ENCODE measurements around the gene ERC1.

Gene ERC1

DNA sequence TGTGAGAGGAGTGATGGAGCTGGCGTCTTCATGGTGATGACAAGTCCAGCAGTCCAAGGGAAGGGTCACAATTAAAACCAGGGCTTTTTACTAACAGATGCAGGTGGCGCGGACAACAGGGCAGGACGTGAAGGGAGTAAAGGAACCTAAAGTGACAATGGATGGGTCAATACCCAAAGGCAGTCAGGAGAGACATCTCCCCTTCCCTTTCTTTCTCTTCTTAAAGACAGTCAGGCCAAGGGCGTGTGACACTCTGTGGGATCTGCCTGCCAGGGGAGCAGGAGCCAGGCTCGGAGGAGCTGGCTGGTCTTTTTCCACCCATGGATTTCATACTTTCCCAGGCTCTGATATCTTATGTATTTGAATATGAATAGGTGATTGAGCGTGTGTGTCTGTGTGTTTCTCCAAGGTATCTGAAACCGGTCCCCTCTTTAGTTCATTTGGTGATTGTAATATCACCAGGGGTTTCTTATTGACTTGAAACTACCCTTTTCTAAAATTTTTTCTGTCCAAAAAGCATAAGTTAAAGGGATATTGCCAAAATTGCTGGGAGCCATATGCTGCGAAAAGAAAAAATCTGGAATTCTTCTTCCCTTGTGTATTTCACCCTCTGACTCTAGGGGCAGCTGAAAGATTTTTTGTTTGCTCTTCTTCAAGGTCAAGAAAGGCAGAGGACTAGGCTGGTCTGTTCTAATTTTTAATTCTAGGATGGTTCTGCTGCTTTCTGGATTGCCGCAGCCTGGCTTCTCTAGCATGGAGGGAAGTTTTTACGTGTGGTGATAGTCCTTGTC is 541.5 kb downstream of the ERC1 start:
- no peak for DNase-seq (ENCODE audit: low read depth in 2 of 2)

DNA sequence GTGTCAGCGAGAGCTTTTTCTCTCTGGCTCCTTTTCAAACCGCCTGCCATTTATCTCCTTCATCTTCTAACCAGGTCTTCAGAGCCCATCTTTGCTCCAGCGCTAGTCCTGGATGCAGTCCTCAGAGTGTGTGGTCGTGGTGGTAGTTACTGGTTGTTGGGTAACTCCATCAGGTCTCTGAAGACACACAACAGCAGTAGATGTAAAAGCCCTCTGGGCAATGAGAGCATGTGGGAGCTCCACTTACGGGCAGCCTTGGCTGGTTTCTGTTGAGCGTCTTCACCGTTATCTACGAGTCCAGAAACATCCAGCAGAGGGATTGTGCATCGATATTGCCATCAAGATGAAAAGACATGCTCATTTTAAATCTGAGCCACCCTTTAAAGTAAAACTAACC is 542.2 kb downstream of the ERC1 start:
- no peak for DNase-seq (ENCODE audit: low read depth in 2 of 2)

- no peak for DNase-seq (ENCODE audit: low read depth in 2 of 2)
Measured at GRCh38 chr12:1533602-1534304, 542.7 kb downstream of the ERC1 start.

DNA sequence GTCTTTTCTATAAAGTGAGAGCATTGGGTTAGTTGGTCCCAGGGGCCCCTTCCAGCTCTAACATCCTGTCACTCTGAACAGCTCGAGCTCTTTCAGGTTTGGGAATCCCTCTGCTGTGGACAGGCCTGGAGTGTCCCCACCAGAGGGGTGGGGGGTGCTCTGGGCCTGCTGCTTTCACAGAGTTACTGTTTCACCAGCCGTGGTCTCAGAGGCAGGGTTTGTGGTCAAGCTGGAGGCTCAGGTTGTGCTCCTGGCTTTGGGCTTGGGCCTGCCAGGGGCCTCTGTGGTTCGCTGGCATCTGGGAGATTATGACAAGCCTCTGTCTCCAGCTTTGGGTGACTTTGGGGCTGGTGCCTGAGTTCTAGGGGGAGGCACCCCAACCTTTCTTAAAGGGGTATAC is 543.7 kb downstream of the ERC1 start:
- no peak for DNase-seq (ENCODE audit: low read depth in 2 of 2)

DNA sequence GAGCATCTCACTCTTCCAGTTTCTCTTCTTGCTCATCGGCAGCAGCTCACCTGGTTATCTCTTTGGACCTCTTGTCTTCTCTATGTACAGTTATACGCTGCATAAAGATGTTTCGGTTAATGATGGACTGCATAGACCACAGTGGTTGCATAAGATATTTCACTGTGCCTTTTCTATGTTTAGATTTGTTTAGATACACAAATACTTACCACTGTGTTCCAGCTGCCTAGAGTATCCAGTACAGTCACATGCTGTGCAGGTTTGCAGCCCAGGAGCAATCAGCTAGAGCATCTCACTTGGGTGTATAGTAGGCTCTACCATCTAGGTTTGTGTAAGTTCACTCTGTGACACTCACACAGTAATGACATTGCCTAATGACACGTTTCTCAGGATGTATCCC is 545.8 kb downstream of the ERC1 start:
- DNase-seq (ENCODE audit: low read depth in 2 of 2) = no peak

GRCh38 chr12:1539135-1539534 is 548.1 kb downstream of the ERC1 start:
- no peak for DNase-seq (ENCODE audit: low read depth in 2 of 2)

DNA sequence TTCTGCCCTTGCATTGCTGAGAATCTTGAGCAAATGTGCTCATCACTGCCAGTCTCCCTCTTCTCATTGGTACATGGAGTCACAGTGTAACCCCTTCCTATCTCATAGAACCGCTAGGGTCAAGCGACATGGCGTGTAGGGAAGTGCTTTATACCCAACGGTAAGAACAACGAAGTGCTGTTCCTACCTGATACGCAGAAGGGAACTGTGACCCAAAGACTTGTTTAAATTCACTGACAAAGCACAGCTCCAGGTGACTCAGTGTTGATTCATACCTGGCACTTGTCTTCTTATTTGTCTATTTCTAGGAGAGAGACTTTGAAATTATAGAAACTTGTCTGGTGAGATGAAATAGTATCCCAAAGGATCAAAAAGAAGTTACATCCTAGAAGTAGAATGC is 549.7 kb downstream of the ERC1 start:
- no peak for DNase-seq (ENCODE audit: low read depth in 2 of 2)

DNA sequence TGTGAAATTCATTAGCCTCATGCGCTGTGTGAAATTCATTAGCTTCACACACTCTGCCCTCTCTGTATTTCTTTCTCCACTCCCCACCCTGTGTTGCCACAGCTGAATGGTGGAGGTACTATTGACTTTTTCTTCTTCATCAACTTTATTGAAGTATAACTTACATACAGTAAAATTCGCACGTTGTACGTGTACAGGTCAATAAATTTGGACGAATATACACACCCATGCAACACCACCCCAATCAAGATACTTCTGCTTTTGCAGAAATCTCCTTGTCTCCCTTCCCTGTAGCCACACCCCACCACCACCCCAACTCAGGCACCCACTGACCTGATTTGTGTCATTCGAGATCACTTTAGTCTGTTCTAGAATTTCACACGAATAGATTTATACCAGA is 551.6 kb downstream of the ERC1 start:
- DNase-seq (ENCODE audit: low read depth in 2 of 2) = no peak

GRCh38 chr12:1544996-1545700 is 554.1 kb downstream of the ERC1 start:
- no peak for DNase-seq (ENCODE audit: low read depth in 2 of 2)
